ENCODE results near the gene NIPA2.

Gene NIPA2

GRCh38 chr15:22880068-22880980 is 41.9 kb downstream of the NIPA2 start:
- no peak for DNase-seq

DNA sequence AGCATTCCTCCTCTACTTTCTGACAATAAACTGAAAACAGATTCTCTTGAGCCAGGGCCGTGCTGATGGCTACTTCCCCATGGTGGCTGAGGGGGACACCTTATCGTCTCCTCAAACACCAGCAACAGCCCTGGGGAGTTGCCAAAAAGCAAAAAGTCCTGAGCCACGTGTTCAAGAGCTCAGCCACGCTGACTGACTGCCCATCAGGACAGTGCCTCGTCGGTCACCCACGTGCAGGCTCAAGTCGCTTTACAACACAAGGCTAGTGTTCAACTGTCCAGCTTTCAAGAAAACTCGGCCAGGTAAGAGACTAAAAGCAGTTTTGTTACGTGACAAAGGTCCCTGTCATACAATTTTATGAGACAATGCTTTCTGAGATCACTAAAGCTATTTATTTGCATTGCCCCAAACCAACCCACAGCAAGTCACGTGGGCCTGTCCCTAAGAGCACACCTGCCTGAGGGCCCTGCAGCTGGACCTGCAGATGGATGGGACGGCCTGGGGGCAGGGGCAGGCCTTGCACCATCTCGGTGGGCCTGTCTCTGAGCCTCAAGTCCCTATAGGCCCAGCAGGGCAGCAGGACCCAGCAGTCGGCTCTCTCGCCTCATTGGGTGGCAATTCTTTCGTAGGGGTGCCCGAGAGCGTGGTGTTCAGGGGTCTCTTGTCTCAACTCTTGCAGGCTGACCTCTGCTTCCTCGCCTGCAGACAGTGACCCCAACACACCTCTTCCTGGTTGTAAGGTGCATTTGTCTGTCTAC is 42.7 kb downstream of the NIPA2 start:
- no peak for DNase-seq

GRCh38 chr15:22881739-22882440 is 43.4 kb downstream of the NIPA2 start:
- no peak for DNase-seq

GRCh38 chr15:22883196-22883595 is 44.7 kb downstream of the NIPA2 start:
- DNase-seq: no peak

DNA sequence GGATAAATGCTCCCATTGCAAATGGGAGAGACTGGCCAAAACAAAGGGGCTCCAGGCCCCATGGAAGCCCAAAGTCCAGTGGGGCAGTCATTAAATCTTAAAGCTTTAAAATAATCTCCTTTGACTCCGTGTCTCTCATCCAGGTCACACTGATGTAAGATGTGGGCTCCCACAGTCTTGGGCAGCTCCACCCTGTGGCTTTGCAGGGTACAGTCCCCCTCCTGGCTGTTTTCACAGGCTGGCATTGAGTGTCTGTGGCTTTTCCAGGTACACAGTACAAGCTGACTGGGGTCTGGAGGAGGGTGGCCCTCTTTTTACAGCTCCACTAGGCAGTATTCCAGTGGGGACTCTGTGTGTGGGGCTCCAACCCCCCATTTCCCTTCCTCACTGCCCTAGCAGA is 45.9 kb downstream of the NIPA2 start:
- peak in 1 of 2 experiments; percentile 26 for DNase-seq

DNA sequence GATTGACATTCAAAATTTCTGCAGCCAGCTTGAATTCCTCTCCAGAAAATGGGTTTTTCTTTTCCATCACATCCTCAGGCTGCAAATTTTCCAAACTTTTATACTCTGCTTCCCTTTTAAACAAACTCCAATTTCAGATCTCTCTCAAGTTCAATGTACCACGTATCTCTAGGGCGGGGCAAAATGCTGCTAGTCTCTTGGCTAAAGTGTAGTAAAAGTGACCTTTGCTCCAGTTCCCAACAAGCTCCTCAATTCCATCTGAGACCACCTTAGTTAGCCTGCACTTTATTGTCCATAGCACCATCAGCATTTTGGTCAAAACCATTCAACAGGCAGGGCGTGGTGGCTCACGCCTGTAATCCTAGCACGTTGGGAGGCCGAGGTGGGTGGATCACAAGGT is 46.7 kb downstream of the NIPA2 start:
- DNase-seq: no peak

- DNase-seq: peak in 1 of 2 experiments; percentile 49
Observed at GRCh38 chr15:22887157-22887951, 48.9 kb downstream of the NIPA2 start.

GRCh38 chr15:22888120-22888859 is 49.8 kb downstream of the NIPA2 start:
- peak in 1 of 2 experiments; percentile 19 for DNase-seq

- DNase-seq: no peak
Observed at GRCh38 chr15:22889146-22889818, 50.8 kb downstream of the NIPA2 start.

GRCh38 chr15:22890296-22890695 is 51.8 kb downstream of the NIPA2 start:
- no peak for DNase-seq

GRCh38 chr15:22891426-22892210 is 53.2 kb downstream of the NIPA2 start:
- no peak for DNase-seq

GRCh38 chr15:22892333-22892732 is 53.9 kb downstream of the NIPA2 start:
- no peak for DNase-seq

GRCh38 chr15:22893081-22893480 is 54.6 kb downstream of the NIPA2 start:
- DNase-seq: no peak

DNA sequence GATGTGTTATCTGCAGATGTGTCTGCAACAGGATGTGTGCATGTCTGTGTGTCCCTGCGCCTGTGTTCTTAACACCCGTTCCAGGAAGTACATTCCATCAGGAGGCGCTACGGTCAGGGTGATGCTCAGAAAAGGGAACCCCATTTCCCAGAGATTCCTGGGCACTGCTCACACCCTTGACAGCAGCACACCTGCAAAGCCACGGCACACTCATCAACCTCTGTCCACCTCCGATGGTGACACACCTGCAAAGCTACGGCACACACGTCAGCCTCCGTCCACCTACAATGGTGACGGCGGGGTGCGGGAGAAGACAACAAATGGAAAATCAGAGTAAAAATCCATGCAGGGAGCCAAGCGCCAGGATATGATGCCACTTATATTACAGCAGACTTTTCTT is 55.4 kb downstream of the NIPA2 start:
- no peak for DNase-seq

DNA sequence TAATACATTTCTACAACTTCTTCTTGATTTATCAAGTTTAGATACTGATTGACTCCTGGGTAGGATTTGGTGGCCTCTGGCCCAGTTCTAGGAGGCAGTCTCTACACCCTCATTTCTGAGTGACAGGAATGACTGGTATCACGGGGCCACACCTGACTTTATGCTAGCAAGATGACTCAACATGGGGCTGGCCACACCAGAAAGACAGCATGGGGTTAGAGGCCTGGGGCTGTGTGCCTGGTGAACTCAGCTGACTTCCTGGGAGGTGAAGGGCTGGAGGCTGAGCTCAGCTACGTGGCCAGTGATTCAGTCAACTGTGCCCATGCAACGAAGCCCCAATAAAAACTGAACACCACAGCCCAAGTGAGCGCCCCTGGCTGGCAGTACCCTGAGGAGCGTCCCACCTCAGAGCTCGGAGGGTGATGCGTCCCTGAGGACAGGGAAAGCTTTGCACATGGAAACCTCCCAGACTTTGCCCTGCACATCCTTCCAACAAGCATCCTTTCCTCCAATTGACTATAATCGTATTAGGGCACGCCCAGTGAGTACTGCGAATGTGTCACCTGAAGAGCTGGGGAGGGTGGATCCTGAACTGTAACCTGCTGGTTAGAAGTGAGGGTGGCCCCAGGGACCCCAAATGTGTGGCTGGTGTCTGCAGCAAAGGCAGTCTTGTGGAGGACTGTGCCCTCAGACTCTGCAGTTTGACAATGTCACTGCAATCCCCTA is 57.2 kb downstream of the NIPA2 start:
- no peak for DNase-seq

DNA sequence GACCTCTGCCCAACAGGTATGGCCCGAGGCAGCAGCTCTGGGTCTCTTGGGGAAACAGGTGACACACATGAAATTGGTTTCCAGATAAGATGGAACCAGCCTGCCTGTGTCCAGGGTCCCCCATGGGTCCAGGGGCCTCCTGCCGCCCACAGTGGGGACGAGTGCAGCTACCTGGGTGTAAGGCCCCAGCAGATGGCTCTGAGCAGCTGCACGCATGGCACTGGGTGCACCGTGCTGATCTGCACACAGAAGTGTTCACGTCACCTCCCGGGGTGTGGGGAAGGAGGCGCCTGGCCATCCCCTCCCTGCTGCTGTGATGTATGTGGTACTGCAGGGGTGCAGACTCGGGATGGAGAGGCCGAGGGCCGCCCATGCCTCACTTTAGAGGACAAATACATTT is 63.6 kb downstream of the NIPA2 start:
- DNase-seq: no peak

- no peak for DNase-seq
Observed at GRCh38 chr15:22902578-22902977, 64.1 kb downstream of the NIPA2 start.

GRCh38 chr15:22902981-22903380 is 64.5 kb downstream of the NIPA2 start:
- DNase-seq: no peak

- DNase-seq: no peak
Observed at GRCh38 chr15:22903427-22903826, 65.0 kb downstream of the NIPA2 start.

All from NCI-H524 (cell line).